GM23338 (cell line): Measurements from ENCODE around the gene LAGE3. TPM values are rescaled to one million over a fixed set of nuclear protein-coding genes. Genes with fewer than 3 reads are reported as not detected.

Source experiments
- ATAC-seq: fragments of 200-7000 bp; cut with Tn5 transposase; 3 replicates; pipeline ENCODE4 v1.9.1; 2020
- DNase-seq: peaks from one replicate; pipeline ENCODE4 v3.0.0-alpha.2; 2015; ENCODE audit warnings: low spot score
- H2AFZ ChIP-seq: fragments of 200-600 bp; sonication (generic); 2 replicates; pipeline ENCODE4 v1.8.0; 2016; ENCODE audit warnings: antibody characterized with exemption, mild to moderate bottlenecking, moderate library complexity
- H3F3A ChIP-seq: fragments of 200-600 bp; sonication (generic); replicated peaks from 2 replicates; pipeline ENCODE4 v1.8.0; 2017; ENCODE audit warnings: antibody characterized with exemption, mixed run types, low read depth
- H3K27ac ChIP-seq: fragments of 200-600 bp; sonication (generic); 2 replicates; pipeline ENCODE4 v1.6.1; 2016; ENCODE audit warnings: low read depth
- H3K27me3 ChIP-seq: fragments of 200-600 bp; sonication (generic); 2 replicates; pipeline ENCODE4 v1.8.0; 2016; ENCODE audit warnings: mild to moderate bottlenecking, mixed run types, moderate library complexity; ENCODE audit not compliant: insufficient read depth
- H3K36me3 ChIP-seq: fragments of 200-600 bp; sonication (generic); 2 replicates; pipeline ENCODE4 v1.8.0; 2016; ENCODE audit warnings: mild to moderate bottlenecking; ENCODE audit not compliant: insufficient read depth
- H3K4me1 ChIP-seq: fragments of 200-600 bp; sonication (generic); 2 replicates; pipeline ENCODE4 v1.8.0; 2016; ENCODE audit warnings: mild to moderate bottlenecking, moderate library complexity; ENCODE audit not compliant: insufficient read depth
- H3K4me2 ChIP-seq: fragments of 200-600 bp; sonication (generic); 2 replicates; pipeline ENCODE4 v1.7.1; 2017; ENCODE audit warnings: mixed run types
- H3K4me3 ChIP-seq: fragments of 200-600 bp; sonication (generic); 2 replicates; pipeline ENCODE4 v1.6.1; 2016; ENCODE audit warnings: mixed run types
- H3K79me2 ChIP-seq: fragments of 200-600 bp; sonication (generic); replicated peaks from 2 replicates; pipeline ENCODE4 v1.8.0; 2017; ENCODE audit warnings: mild to moderate bottlenecking; ENCODE audit not compliant: insufficient read depth
- H3K9me2 ChIP-seq: fragments of 200-600 bp; sonication (generic); 2 replicates; pipeline ENCODE4 v1.8.0; 2017; ENCODE audit not compliant: insufficient read depth
- H4K20me1 ChIP-seq: fragments of 200-600 bp; sonication (generic); replicated peaks from 2 replicates; pipeline ENCODE4 v1.8.0; 2017; ENCODE audit warnings: mild to moderate bottlenecking; ENCODE audit not compliant: insufficient read depth
- H3K27ac Mint-ChIP-seq: 2 replicates; pipeline ENCODE4 v1.8.0; 2020; ENCODE audit warnings: inconsistent platforms, mild to moderate bottlenecking, moderate library complexity, mixed read lengths
- H3K27me3 Mint-ChIP-seq: 3 replicates; pipeline ENCODE4 v1.8.0; 2022; ENCODE audit warnings: low read depth, mild to moderate bottlenecking, moderate library complexity, mixed read lengths, inconsistent platforms; ENCODE audit not compliant: insufficient read depth, poor library complexity
- H3K36me3 Mint-ChIP-seq: 3 replicates; pipeline ENCODE4 v1.8.0; 2021; ENCODE audit warnings: low read depth, mild to moderate bottlenecking, inconsistent platforms, moderate library complexity, mixed read lengths
- H3K4me1 Mint-ChIP-seq: 3 replicates; pipeline ENCODE4 v1.8.0; 2020; ENCODE audit warnings: mild to moderate bottlenecking, inconsistent platforms, mixed read lengths
- H3K4me3 Mint-ChIP-seq: 3 replicates; pipeline ENCODE4 v1.8.0; 2021; ENCODE audit warnings: moderate library complexity, mild to moderate bottlenecking, inconsistent platforms, mixed read lengths
- H3K9me3 Mint-ChIP-seq: 3 replicates; pipeline ENCODE4 v1.8.0; 2020; ENCODE audit warnings: moderate library complexity, mild to moderate bottlenecking, inconsistent platforms, mixed read lengths
- CREB1 ChIP-seq: fragments of 250-450 bp; sonication (Bioruptor Pico); IDR thresholded peaks from 2 replicates; pipeline ENCODE4 v1.5.0; 2020; ENCODE audit warnings: low read depth, mild to moderate bottlenecking, moderate library complexity
- CTCF ChIP-seq, 2 experiments: fragments of 200-600 bp in 1 of 2; sonication (generic) in 1 of 2; conservative IDR thresholded peaks; 2 replicates each; pipeline versions ENCODE4 v1.5.1 to v1.6.1; 2016 to 2017; ENCODE audit warnings: antibody characterized with exemption in 2 of 2, low read depth in 2 of 2, mild to moderate bottlenecking in 2 of 2, moderate library complexity in 1 of 2
- EZH2 ChIP-seq: fragments of 200-600 bp; sonication (generic); IDR thresholded peaks from one replicate; pipeline ENCODE4 v1.8.0; 2017; ENCODE audit warnings: antibody characterized with exemption, mild to moderate bottlenecking, low read depth; ENCODE audit not compliant: unreplicated experiment
- JUNB ChIP-seq: IDR thresholded peaks from one replicate; pipeline ENCODE4 v1.6.1; 2016; ENCODE audit warnings: antibody characterized with exemption; ENCODE audit not compliant: unreplicated experiment
- POLR2AphosphoS5 ChIP-seq: IDR thresholded peaks from 2 replicates; pipeline ENCODE4 v1.6.1; 2016; ENCODE audit warnings: antibody characterized with exemption, low read depth
- polyA plus RNA-seq: library from polyadenylated mRNA; unstranded; fragments of >200 nt; fragmentation: Nextera tagmentation; extraction: Ambion mirVana; gene quantifications from 2 replicates; pipeline ENCODE4 v1.2.1, GENCODE V29; 2016
- total RNA-seq: library from RNA; depleted of rRNA; stranded (reverse); fragments of >200 nt; shearing (Covaris generic); gene quantifications from 2 replicates; pipeline ENCODE4 v1.2.3, GENCODE V29; 2014

LAGE3 gene
- total and polyA plus RNA-seq, 2 experiments from 2014 or later = 71.0 to 84.5 TPM

DNA sequence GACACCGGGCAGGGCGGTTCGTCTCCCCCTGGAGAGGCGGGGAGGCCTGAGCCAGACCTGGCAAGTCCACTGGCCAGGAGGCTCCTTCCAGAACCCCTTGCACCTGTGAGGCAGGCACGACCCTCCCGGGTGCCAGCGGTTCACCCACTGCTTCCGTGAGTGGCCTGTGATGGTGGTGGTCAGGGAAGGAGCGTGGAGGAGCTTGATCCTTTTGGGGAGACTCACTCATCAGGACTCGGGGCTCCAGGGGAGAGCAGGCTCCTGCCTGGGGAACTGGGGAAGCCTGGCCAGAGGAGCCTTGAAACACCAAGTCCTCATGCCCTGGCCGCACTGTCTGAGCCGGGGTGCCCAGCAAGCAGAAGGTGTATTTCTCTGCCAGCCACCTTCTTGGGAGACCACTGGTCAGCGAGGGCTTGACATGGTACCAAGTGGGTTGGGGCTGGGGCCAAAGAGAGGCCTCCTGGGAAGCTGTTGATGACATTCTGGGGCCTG lies 34.3 kb downstream of the LAGE3 start:
- Mint-ChIP-seq H3K4me1 (no peaks in the 10 kb centered on the region), H3K36me3 (peaks cover 15% of the 10 kb centered on the region; the same call in 2 of the 3 replicates), H3K27ac (no peak overlapping the region), H3K9me3 (no peaks in the 10 kb centered on the region), H3K4me3 (peak overlapping the region; percentile 48), H3K27me3 (peaks cover 8% of the 10 kb centered on the region)
- no peak; the same call in 2 of the 3 replicates for ATAC-seq
- DNase-seq = no peak
- no peaks in the 10 kb centered on the region for H4K20me1 ChIP-seq
- peak overlapping the region; percentile 75 for H3K4me2 ChIP-seq
- H3K4me3 ChIP-seq = peak overlapping the region; percentile 62
- no peaks in the 10 kb centered on the region for H3F3A ChIP-seq
- TF ChIP-seq CTCF (conservative IDR thresholded peaks at IDR 0.05; ENCODE audit: low read depth in 2 of 2) = no peak
- H3K27ac ChIP-seq = no peak overlapping the region
- H3K27me3 ChIP-seq = no peaks in the 10 kb centered on the region
- H3K9me2 ChIP-seq = no peaks in the 10 kb centered on the region
- H3K4me1 ChIP-seq = 0 out of 2 replicates have a peak, but pooled peaks cover 3% of the 10 kb centered on the region
- no peak overlapping the region for H2AFZ ChIP-seq
- H3K79me2 ChIP-seq = no peaks in the 10 kb centered on the region
- H3K36me3 ChIP-seq = no peaks in the 10 kb centered on the region

DNA sequence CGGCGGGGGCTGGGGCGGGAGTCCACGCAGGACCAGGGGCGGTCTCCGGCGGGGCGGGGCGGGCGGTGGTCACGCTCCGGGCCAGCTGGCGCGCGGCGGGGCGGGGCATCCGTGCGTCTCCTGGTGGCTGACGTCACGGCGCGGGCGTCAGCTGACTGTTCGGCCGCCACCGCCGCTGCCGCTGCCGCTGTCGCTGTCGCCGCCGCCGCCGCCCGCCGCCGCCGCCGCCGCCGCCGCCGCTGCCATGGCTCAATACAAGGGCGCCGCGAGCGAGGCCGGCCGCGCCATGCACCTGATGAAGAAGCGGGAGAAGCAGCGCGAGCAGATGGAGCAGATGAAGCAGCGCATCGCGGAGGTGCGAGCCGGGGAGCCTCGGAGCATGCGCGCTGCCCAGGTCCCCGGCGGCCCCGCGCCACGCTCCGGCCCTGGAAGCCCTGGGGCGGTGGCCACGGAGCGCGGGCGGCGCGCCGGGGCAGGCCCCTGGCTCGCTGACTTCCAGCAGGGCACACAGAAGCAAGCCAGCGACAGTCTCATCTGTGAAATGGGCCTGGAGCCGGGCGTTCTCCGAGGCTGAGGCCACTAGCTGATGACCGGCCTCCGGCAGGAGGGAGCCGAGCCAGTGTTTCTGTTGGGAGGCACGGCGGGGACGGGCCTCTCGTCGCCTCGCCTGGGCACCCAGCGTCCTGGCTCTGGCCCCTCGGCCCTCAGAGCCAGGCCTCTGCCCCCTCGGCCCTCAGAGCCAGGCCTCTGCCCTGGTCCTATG lies 34.9 kb downstream of the LAGE3 start, which contains the start of gene FAM50A:
Gene FAM50A, plus strand, starts transcription at position 150 of the 763 bp plus-strand sequence. Its CDS starts 95 bp downstream, at position 245.
- Histone ChIP-seq H4K20me1 (no peaks in the 10 kb centered on the region), H3K4me3 (peak within 1 kb of the TSS; percentile 62), H3K27me3 (no peaks in the 10 kb centered on the region), H3K9me2 (no peaks in the 10 kb centered on the region), H3K36me3 (no peaks in the 10 kb centered on the region), H3K4me2 (peak within 1 kb of the TSS; percentile 78), H3K4me1 (0 out of 2 replicates have a peak, but pooled peaks cover 3% of the 10 kb centered on the region), H2AFZ (no peak within 1 kb of the TSS), H3K79me2 (no peaks in the 10 kb centered on the region), H3K27ac (no peak within 1 kb of the TSS), H3F3A (no peaks in the 10 kb centered on the region)
- ATAC-seq (peak; percentile 69), DNase-seq (peak; percentile 61)
- TF ChIP-seq CREB1 (CRISPR knock-in tag) (peak; percentile 79), EZH2 (no peak), CTCF (conservative IDR thresholded peaks at IDR 0.05; ENCODE audit: low read depth in 2 of 2) (no peak), POLR2AphosphoS5 (0 out of 2 replicates have a peak, but pooled peaks have one; percentile 5), JUNB (no peak)
- H3K27me3 Mint-ChIP-seq = peaks cover 9% of the 10 kb centered on the region
- H3K36me3 Mint-ChIP-seq = peaks cover 16% of the 10 kb centered on the region; the same call in 2 of the 3 replicates
- no peaks in the 10 kb centered on the region for H3K4me1 Mint-ChIP-seq
- no peaks in the 10 kb centered on the region for H3K9me3 Mint-ChIP-seq
- H3K27ac Mint-ChIP-seq = no peak within 1 kb of the TSS
- peak within 1 kb of the TSS; percentile 73 for H3K4me3 Mint-ChIP-seq
